Mammary epithelial cell (primary cell): ENCODE results near the gene ASB2.

Experiments used
- CTCF ChIP-seq, 2 donors: IDR thresholded peaks in 1 of 2; conservative IDR thresholded peaks in 1 of 2; 2 replicates each; pipeline ENCODE4 v1.5.1; 2011 to 2012; ENCODE audit warnings: inconsistent platforms in 2 of 2, low read length in 2 of 2, mild to moderate bottlenecking in 2 of 2, control low read depth in 1 of 2, low read depth in 1 of 2; ENCODE audit not compliant: insufficient read depth in 1 of 2; ENCODE audit errors: extremely low read depth in 1 of 2
- EZH2 ChIP-seq: IDR thresholded peaks from 2 replicates; pipeline ENCODE4 v1.6.1; 2012; ENCODE audit warnings: low read length, inconsistent platforms, borderline replicate concordance

- TF ChIP-seq EZH2 (no peak), CTCF (conservative IDR thresholded peaks at IDR 0.05 in 1 of 2, IDR thresholded peaks at IDR 0.05 in 1 of 2; ENCODE audit: extremely low read depth in 1 of 2, insufficient read depth in 1 of 2, low read depth in 1 of 2, low read length in 2 of 2) (no peak)
These were observed 45.2 kb upstream of the ASB2 start for GRCh38 chr14:94021416-94022157.
